GM12801 (cell line): ENCODE measurements around the gene FNDC3B.

Experiments
- TF ChIP-seq, protein P1 (sequence below): IDR thresholded peaks from one replicate; pipeline ENCODE4 v1.5.1; 2011; ENCODE audit warnings: control low read depth; ENCODE audit not compliant: insufficient read length; ENCODE audit errors: extremely low read depth

The FNDC3B gene

DNA sequence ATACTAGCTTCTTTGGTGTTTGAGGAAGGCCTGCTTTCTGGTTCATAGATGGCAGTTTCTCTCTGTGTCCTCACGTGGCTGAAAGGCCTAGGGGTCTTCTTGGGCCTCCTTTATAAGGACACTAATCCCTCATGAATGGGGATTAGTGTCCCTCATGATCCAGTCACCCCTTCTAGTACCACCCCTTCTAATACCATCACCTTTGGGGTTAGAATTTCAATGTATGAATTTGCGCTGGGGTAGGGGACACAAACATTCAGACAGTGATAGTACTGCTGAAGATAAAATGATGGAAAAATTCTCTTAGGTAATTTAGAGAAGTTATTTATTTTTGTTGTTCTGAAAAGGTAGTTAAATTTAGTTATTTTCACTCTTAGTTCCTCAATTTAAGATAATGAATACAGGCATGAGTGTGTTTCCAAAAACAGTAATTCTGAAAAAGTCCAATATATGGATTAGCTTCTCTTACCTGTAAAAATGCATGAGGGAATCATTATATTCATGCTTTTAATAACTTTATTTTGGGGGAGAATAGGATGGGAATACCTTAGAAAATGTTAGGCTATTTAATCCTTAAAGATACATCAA, 103.6 kb downstream of the FNDC3B start:
- TF ChIP-seq, protein P1, sequence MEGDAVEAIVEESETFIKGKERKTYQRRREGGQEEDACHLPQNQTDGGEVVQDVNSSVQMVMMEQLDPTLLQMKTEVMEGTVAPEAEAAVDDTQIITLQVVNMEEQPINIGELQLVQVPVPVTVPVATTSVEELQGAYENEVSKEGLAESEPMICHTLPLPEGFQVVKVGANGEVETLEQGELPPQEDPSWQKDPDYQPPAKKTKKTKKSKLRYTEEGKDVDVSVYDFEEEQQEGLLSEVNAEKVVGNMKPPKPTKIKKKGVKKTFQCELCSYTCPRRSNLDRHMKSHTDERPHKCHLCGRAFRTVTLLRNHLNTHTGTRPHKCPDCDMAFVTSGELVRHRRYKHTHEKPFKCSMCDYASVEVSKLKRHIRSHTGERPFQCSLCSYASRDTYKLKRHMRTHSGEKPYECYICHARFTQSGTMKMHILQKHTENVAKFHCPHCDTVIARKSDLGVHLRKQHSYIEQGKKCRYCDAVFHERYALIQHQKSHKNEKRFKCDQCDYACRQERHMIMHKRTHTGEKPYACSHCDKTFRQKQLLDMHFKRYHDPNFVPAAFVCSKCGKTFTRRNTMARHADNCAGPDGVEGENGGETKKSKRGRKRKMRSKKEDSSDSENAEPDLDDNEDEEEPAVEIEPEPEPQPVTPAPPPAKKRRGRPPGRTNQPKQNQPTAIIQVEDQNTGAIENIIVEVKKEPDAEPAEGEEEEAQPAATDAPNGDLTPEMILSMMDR, result no peak

DNA sequence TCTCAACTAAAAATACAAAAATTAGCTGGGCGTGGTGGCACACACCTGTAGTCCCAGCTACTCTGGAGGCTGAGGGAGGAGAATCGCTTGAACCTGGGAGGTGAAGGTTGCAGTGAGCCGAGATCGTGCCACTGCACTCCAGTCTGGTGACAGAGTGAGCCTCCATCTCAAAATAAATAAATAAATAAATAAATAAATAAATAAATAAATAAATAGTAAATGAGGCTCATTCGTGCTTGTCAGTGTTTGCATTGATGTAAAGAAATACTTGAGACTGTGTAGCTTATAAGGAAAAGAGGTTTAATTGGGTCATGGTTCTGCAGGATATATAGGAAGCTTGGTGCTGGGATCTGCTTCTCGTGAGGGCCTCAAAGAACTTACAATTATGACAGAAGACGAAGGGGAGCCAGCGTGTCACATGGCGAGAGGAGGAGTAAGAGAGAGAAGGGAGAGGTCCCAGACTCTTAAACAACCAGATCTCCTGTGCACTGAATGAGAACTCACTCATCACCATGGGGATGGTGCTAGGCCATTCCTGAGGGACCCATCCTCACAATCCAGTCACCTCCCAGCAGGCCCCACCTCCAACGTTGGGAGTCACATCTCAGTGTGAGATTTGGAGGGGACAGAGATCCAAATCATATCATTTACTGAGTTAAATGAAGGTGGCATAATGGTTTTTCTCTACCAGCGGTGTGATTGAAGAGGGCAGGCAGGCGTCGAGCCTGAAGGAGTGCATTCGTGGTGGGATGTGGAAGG, 104.5 kb downstream of the FNDC3B start:
- TF ChIP-seq, protein P1, result no peak

- TF ChIP-seq, protein P1, result no peak
Measured at GRCh38 chr3:172144601-172145000, 105.2 kb downstream of the FNDC3B start.

- TF ChIP-seq, protein P1, result no peak
Measured at GRCh38 chr3:172145031-172145686, 105.8 kb downstream of the FNDC3B start.

DNA sequence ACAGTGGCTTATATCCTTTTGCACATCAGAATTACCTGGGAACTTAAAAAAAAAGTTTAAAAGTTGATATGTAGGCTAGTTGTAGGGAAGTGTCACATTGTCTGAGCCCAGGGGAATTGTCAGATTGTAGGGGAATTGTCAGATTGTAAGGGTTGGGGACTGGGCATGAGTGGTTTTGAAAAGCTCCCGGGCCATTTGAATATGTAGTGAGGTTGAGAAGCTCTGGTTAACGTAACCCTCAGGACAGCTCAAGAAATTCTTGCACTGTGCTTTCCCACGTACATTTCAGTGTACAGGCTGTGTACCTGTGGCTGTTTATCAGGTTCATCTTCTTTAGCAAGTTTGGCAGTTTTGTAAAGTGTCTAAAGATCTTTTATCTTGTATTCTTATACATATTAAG, 107.0 kb downstream of the FNDC3B start:
- TF ChIP-seq, protein P1, result no peak

GRCh38 chr3:172147113-172147818, 107.9 kb downstream of the FNDC3B start:
- TF ChIP-seq, protein P1, result no peak

- TF ChIP-seq, protein P1, result no peak
Measured at GRCh38 chr3:172148241-172148640, 108.9 kb downstream of the FNDC3B start.
